Measurements from ENCODE around the gene HORMAD2. TPM values are rescaled to one million over a fixed set of nuclear protein-coding genes. Genes with fewer than 3 reads are reported as not detected.
"Not testable (repeated sequence)": the region's sequence is repeated elsewhere in the genome, so short reads cannot be mapped to it uniquely, and the experiment has no call there.

HORMAD2 gene
- total RNA-seq, 1 donor from 2014 or later = 1.5 TPM

DNA sequence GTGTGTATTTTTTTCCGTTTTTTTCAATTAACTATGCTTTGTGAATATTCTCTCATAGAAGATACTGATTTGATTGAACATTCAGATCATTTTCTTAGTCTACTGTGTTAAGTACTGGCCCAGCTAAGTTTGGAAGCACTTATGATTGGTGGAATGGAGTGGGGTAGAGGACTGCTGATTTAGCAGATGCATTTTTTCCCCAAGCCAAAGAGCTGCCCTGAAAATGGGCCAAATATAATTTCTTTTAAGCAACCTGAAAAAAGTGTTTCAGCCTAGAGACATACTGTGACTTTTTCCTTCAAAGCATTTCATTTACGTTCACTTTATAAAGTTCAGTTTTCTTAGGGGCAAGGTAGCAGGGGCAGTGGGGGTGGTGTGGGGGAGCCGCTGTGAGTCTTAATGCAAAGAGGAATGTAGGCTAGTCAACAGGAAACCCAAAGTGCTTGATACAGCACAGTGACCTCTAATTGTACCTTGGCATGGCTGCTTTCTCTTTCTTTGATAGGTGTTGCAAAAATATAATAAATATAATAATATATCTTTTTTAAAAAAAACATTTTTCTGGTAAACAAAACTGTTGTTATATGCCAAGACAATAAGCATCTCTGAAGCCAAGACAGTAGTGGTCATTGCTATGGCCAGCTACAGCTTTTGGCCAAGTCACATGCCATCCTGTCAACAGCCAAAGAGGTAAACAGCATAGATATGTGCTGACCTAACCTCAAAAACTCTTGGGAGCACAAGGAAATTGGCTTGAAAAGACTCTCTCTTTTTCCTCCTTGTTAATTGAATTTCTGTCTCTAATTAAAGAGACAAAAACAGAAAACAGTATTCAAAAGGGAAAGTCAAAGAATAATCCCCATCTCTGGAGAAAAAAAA lies 107.5 kb downstream of the HORMAD2 start:
- DNase-seq (ENCODE audit: low spot score) = no peak
- no peak for ATAC-seq

DNA sequence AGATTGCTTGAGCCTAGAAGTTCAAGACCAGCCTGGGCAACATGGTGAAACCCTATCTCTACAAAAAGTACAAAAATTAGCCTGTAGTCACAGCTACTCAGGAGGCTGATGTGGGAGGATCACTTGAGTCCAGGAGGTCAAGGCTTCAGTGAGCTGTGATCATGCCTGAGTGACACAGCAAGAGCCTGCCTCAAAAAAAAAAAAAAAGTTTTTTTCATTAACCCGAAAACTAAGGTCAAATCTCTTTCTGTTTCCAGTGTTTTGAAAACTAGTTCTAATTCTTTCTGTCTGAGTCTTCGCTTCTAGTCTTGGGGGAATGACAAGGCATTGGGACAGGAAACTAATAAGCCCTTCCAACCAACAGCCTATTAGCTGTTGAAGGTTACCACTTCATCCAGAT lies 108.6 kb downstream of the HORMAD2 start:
- no peak for ATAC-seq
- DNase-seq (ENCODE audit: low spot score) = no peak

DNA sequence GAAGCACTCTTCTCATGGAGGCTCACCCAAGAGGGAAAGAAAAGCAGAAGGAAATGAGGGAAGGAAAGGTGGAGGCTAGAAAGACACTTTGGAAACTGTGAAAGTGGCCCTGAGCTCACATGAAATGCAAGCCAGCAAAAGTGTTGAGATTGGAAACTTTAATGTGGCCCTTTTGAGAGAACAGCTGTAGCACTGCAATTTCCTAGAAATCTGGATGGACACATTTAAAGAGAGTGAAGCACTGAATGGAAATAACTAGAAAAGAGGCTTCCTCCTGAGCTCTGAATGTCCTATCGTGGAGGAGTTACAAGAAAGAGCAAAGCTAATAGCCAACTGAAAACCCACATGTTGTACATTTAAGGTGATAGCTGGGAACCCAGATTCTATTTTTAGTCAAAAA lies 110.3 kb downstream of the HORMAD2 start:
- no peak for ATAC-seq
- DNase-seq (ENCODE audit: low spot score) = no peak

DNA sequence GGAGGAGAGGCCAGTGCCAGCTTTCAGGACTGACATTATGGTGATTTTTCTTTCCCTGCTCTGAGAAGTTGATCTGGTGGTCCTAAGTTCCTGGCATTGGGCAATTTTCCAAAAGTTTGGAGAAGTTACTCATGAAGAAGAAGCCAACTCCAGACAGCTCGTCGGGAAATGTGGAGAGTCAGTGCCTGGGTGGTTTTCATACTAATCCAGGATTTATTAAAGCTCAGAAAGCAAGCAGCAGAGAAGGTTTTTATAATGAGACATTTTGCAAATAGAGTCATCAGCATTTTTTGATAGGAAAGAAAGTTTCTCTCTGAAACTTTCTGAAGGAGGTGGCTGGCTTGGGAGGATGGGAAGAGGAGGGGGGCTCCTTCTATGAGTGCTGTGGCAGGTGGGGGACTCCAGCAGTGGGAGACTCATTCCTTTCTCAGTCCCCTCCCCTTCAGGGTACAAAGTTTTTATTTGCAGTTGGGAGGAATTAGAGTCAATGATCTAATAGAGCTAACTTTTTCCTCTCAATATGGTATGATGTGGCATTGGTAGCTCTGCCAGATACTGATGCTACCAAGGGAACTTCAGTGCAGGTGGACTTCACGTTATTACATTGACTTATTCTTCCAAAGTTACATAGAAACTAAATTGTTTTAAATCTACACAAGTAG lies 110.9 kb downstream of the HORMAD2 start:
- DNase-seq (ENCODE audit: low spot score) (no peak), ATAC-seq (no peak)

DNA sequence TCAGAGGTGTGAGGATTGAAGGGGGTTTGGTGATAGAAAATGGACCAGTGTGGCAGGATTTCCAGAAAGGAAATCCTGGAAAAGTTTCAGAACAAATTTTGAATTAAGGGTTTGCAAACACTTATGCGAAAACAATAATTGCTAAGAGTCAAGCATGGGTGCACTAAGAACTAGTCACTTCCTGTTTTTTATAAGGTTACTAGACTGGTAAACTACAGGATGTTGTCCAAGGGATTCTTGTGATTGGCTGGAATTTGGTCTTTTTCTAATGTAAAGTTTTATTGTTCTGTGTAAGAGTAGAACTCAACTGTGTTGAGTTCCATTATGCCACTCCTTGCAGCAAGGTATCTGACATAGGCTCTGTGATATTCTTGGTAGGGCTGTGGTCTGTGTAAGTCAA lies 112.2 kb downstream of the HORMAD2 start:
- DNase-seq (ENCODE audit: low spot score) = no peak
- ATAC-seq = no peak

DNA sequence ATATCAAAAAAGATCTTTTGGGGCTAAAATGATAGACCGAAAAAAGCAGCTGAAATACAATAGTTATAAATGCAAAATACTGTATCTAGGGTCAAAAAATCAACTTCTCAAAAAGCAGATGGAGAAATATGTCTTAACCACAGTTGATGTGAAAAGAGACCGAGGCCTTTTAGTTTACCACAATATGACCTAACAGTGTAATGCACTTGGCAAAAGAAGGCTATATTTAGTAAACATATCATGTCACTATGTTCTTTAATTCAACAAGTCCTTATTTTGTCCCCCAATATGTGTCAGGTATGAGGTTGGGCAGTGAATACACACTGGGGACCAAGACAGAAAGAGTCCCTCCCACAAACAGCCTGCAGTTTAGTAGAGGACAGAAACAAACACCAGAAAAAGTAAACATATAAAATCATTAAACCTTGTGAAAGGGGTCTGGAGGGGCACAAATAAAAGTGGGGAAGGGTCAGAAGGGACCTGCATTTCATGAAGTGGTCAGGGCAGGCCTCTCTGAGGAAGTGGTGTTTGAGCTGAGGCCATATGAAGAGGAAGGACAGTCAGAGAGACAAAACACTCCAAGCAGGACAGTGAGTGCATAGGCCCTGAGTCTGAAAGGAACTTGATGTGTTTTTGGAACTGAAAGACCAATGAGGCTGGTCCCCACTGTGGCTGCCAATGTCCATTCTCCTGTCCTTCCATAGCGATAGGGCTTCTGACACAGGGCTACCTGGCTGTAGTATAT lies 112.9 kb downstream of the HORMAD2 start:
- no peak for DNase-seq (ENCODE audit: low spot score)
- ATAC-seq = peak; percentile 25

DNA sequence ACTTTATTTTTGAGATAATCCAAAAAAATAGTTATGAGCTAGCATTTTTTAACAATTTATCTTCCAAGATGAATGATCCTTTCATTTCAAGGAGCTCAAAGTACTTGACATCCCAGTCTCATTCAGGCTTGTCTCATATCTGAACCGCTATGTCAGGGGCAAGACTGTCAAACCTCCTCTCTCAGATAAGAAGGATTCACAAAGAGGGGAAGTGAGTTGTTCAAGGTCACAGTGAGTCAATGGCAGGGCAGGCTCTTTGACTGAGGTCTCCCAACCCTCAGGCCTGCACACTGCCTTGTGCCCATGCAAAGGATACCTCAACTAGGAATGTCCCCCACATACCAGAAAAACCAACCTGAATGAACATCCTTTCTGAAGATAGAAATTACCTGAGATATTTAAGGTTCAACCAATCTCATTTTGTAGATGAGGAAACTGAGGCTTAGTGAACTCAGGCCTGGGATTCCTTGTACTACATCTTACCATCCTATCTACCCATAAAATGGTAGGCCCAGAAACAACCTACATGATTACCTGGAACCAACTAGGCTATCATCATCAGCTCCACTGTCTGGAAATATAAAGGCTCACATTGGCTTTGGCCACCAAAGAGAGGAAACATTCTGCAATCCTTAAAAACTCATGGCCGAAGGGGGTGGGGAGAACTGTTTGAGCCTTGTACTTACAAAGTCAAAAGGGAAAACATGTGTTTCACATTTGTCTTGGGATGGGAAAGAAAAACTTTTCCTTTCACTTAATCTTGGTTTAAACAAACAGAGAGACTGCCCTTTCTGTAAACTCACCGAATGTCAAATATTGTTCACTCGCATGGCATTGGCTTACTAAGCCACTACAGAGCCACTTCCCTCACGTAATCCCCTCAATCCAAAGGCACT lies 115.2 kb downstream of the HORMAD2 start:
- no peak for DNase-seq (ENCODE audit: low spot score)
- ATAC-seq = peak; percentile 15

DNA sequence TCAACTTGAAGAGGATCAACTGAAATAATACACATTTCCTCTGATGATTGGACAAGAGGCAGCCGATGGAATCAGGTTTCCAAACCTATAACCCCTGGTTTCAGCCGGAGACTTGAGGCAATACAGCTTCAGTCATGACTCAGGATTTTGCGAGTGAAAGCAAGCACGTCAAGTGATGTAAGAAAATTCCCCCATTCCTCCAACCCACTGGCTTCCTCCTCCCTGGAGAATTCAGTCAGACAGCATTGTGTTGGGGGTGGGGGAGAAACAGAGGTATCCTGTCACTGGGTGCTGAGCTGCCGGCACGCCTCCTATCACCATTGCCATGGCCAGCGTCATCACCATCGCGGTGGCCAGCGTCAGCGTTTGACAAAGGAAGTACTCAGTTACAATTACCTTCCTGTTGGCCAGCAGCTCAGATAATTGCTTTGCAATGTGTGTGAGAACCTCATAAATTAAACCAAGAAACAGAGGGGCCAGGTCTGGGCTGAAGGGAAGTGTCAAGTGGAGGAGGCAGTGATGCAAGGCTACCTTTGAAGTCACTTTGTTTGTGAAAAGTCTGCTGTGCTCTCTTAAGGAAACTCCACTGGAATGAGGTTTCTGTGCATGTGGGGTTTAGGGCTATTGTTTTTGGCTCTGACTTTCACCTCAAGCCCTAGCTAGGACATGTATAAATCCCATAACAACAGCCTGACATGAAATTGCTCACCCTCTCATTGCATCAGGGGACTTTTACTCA lies 116.0 kb downstream of the HORMAD2 start:
- DNase-seq (ENCODE audit: low spot score) = no peak
- peak; percentile 69 for ATAC-seq

DNA sequence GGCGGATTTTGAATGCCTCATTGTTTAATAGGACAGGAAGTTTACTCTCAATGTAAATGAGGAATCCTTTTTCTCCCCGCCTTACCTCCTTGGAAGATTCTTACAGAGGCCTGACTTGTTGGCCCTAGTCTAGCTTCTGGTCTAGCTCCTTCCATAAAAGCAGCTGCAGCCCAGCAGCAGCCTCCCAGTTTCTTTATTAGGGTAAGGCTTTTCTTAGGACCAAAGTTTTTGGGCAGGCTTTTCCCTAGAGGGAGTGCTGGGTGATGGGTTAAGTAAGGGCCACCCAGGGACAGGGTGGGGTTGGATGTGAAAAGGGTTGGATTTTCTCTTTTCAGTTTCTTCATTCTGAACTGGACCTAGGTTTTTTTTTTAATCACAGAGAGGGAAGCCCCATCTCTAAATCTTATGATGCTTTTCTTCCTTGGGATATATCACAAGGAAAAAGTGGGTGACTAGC lies 116.6 kb downstream of the HORMAD2 start:
- peak; percentile 29 for DNase-seq (ENCODE audit: low spot score)
- ATAC-seq = no peak

DNA sequence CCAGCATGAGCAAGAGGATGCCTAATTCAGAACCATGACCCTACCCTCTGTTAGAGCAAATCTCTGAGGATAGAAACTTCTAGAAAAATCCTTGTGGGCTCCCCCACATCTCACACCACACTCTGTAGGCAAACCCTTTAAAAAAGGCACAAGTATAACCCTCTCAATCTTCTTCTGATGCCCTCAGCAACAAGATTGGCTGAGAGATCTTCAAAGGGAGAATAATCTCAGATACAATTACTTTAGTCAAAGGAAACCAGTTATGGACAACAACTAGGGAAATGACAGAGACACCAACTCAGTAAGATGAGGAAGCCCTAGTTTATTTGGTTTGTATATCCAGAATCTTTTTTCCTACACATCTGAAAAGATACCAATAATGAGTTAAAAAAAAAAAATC lies 117.1 kb downstream of the HORMAD2 start:
- DNase-seq (ENCODE audit: low spot score) = no peak
- no peak for ATAC-seq

DNA sequence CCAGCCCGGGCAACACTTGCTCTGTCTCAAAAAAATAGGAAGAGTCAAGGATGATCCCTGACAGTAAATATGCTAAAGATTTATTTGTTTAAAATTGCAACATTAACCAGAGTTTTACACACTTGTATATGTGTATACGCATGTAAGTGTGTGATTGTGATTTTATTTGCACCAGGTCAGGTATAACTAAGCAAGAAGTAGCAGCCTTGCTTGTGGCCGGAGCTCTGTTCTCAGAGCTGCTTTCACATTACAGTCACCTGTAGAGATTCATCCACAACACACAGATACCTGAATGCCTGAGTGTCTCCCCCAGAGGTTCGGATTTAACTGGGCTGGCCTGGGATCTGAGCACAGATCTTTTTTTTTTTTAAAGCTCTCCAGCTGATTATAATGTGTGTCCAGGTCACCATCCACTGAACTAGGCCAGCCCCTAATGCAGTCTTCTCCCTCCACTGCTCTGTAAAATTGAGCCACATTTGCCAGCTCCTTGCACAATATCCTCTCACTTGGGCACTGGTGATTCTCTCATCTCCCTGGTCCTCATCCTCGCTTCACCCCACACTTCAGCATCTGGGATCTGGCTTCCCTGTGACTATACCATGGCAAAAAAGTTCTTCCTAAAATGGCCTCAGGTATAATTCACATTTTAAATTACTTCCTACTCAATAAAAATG lies 118.0 kb downstream of the HORMAD2 start:
- ATAC-seq = no peak
- peak; percentile 18 for DNase-seq (ENCODE audit: low spot score)

DNA sequence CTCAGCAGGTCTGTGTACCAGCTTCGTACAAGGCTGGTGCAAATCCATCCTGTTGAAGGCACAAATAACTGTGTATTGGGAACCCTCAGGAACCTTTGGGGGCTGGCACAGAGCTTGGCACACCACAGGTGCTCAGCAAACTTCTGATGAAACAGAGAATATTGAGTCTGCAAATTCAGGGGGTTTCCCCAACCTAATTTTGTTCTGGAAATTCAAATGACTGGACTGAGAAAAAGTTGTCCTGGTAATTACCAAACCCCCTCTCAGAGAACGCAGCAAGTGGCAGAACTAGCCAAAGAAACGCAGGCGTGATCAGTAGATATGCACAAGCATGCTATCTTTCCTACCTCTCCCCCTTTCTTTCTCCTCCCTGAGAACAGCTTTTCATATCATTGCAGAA lies 118.7 kb downstream of the HORMAD2 start:
- no peak for ATAC-seq

DNA sequence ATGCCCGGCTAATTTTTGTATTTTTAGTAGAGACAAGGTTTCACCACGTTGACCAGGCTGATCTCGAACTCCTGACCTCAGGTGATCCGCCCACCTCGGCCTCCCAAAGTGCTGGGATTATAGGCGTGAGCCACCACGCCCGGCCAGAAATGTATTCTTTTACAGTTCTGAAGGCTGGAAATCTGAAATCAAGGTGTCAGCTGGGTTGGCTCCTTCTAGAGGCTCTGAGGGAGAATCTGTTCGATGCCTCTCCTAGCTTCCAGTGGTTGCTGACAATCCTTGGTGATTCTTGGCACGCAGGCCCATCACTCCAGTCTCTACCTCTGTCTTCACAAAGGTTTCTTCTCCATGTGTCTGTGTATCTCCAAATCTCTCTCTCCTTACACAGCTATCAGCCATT lies 120.6 kb downstream of the HORMAD2 start:
- ATAC-seq; DNase-seq (ENCODE audit: low spot score): not testable (repeated sequence)

More for the DNA sequence above, 118.7 kb downstream of the HORMAD2 start:
- DNase-seq (ENCODE audit: low spot score) = peak; percentile 7

DNA sequence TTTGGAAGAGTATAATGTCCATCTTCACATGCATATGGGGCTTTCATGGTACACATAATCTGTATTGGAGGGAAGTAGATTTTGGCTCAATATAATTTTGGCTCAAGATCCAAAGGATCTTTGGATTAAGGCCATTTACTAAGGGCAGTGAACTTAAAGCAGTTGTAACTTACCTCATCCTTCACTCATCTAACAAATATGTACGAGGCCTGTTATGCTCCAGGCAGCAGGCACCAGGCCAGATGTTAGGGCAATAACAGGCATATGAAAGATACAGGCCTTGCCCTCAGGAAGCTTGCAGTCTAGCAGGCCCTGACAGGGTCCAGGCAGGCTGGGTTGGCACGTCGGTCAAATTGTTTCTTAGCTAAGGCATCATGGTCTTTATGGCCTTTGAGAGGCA lies 121.7 kb downstream of the HORMAD2 start:
- DNase-seq (ENCODE audit: low spot score) (no peak), ATAC-seq (no peak)

DNA sequence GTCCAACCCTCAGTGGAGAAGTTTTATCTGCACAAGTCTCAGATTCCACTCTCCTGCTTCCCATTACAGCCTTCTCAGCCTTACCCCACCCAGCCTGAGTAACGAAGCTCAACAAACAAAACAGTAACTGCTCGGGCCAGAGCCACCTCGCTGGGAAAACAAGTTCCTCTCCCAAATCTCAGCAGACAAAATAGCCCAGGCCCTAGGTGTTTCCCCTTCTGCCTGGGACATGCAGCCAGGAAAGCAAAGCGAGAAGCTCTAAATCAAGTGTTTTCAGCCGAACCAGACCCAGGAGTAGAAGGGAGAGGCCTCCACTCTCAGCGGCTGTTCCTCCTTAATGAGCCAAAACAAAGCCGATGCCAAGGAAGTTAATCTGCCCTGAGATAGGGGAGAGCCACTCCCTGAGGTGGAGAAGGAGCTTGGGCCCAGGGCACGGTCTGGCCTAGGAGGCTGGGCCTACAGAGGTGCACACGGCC lies 122.3 kb downstream of the HORMAD2 start:
- DNase-seq (ENCODE audit: low spot score) = no peak
- ATAC-seq = no peak

DNA sequence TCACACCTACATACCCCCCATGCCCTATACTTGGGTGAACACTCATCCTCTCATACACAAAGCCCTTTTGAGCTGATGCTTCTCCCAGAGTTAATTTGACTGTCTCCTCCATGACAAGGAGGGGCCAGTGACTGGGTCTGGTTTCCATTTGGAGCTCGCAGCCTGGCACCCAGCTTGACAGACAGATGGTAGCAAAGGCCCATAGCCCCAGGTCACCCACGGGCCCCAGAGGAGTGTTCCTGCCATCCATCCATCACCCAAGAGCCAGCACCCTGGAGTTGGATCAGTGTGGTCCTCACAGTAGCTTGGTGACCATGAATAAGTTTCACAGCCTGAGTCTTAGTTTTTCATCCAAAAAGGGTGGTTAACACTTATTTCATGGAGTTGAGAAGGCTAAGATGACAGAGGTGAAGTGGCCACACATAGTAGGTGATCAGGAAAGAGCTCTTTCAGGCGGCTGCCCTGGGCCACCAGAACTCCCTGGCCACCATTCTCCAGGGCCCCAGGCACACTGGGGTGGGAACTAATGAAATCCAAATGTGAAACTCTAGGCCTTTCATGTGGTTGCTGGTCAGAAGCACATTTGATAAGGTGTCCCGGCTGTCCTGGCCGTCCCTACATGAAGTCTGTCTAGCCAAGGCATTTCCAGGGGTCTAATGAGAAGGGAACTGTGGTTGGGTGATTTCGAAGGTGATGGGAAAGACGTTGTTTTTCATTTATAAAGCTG lies 123.9 kb downstream of the HORMAD2 start:
- ATAC-seq (no peak), DNase-seq (ENCODE audit: low spot score) (no peak)

DNA sequence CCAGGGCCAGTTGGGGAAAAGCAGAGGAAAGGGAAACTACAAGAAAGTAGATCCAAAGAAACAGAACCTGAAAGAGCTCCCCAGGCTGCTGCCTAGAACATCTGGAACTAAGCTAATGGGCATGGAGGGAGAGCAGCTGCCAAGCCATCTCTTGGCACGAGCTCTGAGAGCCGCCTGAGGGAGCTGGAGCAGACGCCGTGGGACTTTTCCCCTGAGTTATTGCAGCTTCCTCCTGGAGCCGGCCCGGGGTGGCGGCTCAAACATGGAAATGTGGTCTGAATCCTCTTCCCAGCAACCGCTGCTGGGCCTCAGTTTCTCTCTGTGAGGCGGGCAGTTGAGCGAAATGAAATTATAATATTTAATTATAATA lies 124.5 kb downstream of the HORMAD2 start:
- ATAC-seq (peak; percentile 17), DNase-seq (ENCODE audit: low spot score) (no peak)

All from left lobe of liver (tissue), 2 donors.